ENCODE data around the gene CACNA1C. TPM values are rescaled to one million over a fixed set of nuclear protein-coding genes. Genes with fewer than 3 reads are reported as not detected.

The CACNA1C gene
- total RNA-seq, 1 donor from 2014 or later: 0.42 TPM

DNA sequence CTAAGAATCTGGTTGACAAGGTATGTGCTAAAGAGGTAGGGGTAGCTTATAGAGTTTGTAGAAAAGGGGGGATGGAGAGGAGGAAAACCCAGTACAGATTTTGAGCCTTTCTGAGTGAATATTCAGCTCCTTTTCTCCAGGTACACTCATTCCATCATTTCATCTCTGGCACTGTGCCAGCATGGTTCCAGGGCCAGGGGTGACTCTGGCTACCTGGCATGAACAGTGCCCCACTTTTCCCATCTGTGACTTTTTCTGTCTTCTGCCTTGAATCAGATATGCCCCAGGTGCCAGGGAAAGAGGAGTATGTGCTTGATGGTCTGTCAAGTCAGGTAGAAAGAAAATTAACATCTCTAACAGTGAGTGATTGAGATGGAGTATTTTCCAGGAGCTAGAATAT, 175.7 kb downstream of the CACNA1C start:
- intact Hi-C loops (cut with micrococcal nuclease): no loop called here

DNA sequence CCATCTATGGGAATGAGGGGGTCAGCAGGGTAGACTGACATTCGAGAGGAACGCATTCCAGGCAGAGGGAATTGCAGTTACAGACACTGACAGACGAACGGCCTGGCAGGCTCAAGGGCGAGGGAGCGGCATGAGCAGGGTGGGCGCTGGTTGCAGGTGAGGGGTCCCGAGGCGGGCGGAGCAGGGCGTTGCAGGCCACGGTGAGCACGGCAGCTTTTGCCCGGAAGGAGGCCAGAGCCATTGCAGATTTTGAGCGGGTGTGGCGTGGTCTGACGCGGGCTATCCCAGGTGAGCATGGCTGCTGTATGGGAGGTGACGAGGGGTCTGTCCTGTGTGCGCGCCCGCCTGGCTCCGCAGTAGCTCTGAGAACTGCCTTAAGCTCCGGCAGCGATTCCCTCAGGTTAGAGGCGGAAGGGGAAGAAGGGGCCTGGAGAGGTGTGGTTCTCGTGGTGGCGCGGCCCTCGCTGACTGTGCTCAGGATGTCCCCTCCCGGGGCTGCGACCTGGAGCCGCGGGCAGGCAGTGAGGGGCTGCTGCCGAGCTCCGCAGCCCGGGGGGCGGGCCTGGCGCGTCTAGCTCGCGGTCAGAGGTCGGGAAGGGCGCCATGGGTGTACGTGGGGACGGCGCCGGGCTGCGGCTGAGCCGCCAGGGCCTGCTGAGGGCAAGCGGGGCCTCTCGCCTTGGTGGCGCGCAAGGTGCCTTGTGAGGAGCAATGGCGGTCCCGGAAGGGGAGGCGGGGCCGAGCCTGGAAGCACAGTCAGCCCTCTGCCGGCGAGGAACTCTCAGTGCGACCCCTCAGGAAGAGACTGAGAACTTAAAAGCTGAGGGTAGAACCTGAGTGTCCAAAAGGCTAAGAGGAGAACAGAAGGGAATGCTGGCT, 177.1 kb downstream of the CACNA1C start:
- intact Hi-C loops (cut with micrococcal nuclease): no loop called here

DNA sequence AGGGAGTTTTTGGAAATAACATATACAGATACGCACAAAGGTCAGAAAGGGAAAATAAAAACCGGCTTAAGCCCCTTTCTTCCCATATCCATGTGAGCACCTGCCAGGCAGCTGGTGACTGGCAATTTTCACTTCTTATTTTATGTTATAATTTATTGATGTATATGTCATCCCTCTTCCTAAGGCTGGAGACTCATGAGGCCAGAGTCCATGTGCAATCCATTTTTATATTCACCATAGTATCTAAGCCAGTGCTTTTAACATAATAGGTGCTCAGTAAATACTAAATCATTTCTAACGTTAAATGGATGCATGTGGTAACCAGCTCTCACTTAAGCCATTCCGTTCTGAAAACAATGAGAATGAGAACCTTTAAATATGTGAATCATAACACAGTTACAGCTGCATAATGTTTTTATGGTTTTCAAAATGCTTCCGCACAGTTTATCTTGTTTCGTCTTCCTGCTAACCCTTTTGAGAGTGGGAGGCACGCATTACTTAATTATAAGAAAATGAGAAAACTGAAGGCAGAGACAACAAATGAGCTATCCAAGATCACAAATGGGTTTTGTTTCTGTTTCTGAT, 178.3 kb downstream of the CACNA1C start:
- intact Hi-C loops (cut with micrococcal nuclease): no loop called here

DNA sequence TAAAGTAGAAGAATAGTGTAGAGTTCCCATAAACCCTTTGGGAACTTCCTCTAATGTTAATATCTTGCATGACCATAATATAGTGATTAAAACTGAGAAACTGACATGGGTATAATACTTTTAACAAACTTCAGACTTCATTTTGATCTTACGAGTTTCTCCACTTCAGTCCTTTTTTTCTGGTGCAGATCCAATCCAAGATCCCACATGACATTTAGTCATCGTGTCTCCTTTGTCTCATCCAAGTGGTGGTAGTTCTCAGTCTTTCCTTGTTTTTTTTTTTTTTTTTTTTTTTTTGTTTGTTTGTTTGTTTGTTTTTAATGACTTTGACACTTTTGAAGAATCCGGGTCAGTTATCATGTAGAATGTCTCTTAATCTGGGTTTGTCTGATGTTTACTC, 179.2 kb downstream of the CACNA1C start:
- intact Hi-C loops (cut with micrococcal nuclease): no loop called here

DNA sequence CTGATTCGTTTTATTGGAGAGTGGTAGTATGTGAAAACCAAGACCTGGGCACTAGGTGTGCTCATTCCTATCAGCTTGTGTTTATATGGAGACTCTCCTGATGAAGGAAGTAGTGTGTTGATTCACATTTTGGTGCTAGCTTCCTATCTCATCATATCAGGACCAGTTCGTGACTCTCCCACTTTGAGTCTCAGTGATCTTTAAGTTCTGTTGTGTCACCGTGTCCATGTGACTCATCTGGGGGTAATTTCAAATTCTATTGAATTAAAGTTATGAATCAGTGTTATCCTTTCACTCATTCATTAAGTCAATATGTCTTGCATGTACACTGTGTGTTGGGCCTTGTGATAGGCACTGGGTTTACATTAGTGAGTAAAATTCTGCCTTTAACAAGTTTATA, 180.2 kb downstream of the CACNA1C start:
- intact Hi-C loops (cut with micrococcal nuclease): no loop called here

DNA sequence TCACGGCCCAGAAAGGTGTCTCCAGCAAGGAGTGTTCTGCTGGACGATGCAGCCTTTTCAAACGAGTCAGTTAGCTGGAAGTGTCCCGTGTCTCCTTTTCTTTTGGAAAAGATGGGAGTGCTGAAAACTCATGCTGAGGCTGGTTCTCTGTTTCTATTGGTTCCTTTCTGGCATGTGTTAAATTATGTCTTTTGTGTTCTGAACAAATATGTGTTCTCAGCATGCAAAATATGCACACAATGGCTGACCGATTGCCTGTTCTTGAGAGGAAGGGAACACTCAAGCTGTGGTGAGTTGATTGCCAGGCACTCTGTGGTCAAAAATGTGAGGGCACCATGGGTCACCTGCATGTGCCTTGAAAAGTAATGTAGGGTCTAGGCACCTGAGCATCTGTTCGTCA, 181.3 kb downstream of the CACNA1C start:
- intact Hi-C loops (cut with micrococcal nuclease): no loop called here

DNA sequence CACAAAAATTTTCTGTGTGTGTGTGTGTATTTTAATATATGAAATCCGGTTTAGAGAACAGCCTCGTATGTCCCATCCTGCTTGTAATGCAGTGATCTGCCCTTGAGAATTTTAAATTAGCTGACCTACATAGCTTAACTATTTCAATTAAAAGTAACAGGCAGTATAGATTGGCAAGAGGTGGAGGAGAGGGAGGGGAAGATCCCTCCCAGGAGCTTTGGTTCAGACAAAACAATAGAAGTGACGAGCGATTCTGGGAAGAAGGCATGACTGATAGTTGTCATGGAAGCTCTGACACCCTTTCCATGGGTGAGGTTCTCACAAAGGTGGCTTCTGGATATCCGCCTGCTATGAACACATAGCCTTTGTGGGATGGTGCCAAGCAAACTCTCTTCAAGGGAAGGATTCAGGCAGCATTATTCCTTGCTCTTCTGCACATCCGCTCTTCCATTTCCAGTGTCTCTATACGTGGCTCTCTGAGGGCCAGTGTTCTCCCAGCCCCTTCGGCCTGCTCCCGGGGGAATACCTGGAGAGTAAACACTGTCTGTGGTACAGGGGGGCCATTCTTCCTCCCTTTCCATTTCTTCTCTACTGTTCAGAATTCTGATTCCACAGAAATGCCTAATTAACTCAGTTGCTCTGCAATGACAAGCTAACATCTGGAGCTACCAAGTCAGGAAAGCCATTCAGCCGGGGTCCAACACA, 182.0 kb downstream of the CACNA1C start:
- intact Hi-C loops (cut with micrococcal nuclease): no loop called here

DNA sequence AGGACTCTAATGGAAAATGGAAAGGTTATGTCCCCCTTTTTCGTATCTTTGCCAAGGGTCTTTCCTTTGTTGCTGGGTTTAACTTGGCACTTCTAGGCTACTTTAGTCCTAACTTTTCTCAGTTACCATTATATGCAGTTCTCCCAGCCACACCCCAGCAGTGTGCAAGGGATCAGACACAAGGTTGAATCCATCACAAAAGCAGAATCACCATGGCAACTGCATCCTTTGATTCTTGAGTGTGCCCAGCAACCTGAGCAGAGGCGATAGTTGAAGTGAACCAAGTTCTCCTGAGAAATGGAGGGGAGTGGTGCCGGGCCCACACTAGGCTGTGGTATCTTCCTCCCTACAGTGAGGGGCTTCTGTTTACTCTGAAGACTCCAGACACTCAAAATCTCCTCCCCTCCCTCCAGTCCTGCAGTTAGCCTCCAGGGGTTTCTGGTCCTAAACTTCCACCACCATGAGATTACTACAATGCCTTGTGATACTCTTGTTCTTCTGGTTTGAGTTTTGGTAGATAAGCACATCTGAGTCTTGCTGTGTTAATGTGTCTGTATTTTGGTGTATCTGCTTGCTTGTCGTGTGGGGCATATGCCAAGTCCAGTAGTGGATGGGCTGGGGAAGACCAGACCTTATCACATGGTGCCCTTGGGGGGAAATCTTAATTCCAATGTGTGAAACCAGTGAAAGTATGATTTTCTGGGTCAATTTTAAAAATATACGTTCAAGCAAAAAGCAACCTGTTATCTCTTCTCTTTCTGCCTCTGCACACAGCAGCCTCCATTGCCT, 183.9 kb downstream of the CACNA1C start:
- intact Hi-C loops (cut with micrococcal nuclease): no loop called here

DNA sequence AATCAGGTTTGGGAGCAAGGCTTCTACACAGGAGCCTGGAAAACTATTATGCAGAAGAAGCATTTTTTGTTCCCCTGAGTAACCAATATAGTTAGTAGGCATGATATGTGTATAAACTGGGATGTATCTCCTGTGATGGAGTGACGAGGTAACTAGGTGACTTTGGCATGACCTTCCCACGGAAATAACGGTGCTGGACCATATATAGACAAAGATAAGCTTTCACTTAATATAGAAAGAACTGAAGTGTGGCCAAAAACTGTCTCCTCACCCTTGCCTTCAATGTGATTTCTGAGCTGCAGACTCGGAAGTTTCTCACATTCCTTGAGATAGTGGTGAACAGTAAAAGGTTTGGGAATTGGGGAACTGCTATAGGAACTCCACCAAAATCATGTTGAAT, 185.3 kb downstream of the CACNA1C start:
- intact Hi-C loops (cut with micrococcal nuclease): no loop called here

DNA sequence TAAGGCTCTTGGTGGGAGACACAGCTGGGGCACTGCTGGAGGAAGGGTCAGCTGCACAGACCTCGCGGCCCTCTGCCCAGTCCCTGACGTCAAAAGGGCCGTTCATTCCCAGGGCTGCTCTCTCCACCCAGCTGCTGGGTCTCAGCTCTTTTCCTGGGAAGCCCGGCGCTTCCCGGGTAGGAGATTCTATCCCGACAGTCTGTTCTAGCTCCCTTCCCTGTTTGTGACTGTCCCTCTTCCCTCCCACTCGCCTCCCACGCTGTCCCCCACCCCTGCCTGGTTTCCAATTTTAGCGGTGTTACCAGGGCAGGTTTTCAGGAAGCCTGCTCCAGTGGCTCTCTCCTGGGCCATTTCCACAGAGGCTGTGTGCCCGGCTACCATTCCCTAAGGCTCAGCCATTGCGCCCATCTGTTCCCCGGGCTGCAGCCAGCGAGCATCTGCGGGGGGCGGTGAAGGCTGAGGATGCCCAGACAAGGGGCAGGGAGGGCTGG, 186.6 kb downstream of the CACNA1C start:
- intact Hi-C loops (cut with micrococcal nuclease): no loop called here

DNA sequence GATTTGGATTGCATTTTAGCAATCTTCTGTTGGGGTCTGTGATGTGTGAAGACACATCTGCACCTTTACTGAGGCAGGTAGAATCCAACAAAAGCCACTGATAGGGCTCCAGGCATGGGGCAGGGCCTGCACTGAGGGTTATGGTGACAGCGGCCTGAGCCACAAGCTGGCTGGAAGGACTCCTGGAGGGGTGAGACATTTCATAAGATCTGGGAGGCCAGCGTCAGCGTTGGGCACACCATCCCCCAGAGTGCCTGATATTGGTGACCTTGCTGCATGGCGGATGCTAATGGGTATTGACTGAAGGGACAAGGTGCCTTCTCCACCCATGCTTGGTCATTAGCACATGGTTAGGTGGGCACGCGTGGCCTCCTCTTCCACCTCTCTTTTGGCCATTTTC, 187.6 kb downstream of the CACNA1C start:
- intact Hi-C loops (cut with micrococcal nuclease): no loop called here

DNA sequence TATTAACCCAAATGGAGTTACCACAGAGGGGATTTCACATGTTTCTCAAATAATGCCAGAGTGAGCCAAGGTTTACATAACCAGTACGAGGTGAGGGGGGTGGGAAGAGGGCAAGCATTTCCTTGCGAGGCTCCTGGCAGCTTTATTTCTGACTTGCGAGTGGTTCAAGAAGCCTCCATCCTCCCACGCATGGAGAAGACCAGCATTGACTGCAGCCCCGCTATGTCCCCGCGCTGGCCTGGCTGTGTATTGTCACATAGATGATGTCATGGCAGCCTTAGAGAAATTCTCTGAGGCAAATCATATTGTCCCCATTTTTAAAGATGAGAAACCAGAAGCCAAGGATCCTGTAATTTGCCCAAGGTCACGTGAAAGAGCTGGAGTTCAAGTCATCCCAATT, 188.2 kb downstream of the CACNA1C start:
- intact Hi-C loops (cut with micrococcal nuclease): no loop called here

DNA sequence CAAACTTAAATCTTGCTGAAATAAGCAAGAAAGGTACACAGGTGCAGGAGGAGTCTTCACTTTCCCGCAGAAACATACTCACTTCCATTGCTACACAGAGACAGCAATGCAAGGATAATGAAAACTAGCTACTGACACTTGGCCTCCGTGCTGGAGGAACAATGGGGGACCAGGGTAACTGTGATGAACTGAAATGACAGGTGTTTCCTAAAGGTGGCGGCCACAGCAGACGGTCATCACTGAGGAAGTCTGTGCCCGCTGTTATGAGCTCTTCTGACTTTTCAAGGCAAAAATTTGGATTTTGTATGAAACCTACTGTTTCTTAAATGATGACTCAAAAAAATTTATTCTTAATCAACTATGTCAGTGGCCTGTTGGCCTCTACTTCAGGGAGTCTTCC, 189.4 kb downstream of the CACNA1C start:
- intact Hi-C loops (cut with micrococcal nuclease): no loop called here

DNA sequence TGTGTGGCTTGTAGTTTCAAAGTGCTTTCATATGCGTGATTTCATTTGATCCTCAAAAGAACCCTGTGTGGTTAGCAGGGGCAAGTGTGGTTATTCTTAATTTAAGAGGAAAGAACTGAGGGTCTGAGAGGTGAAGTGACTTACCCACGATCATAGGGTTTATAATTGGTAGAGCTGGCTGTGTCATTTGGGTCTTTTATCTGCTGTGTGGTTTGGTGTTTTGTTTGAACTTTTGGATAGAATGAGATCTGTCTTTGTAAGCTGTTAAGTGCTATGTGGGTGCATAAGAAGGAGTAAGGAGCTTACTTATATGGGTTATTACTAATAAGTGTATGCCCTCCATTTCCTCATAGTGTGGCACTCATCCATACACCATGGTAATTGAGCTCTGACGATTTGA, 190.0 kb downstream of the CACNA1C start:
- intact Hi-C loops (cut with micrococcal nuclease): no loop called here

DNA sequence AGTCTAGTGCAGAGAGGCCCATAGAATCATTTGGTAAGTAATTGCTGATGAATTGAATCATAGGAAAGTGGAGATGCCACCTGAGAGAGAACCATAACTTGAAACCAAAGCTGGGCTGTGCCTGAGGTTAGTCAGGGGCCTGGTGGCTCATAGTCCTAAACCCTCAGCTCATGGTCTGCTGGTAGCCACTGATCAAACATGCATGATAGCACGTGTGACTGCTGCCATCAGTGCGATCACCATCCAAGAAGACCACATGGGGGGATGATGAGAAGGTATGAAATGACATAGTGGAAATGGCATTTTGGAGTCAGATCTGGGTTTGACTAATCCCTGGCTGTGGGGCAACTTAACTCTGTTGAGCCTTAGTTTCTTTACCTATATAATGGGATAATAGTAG, 190.5 kb downstream of the CACNA1C start:
- intact Hi-C loops (cut with micrococcal nuclease): no loop called here

DNA sequence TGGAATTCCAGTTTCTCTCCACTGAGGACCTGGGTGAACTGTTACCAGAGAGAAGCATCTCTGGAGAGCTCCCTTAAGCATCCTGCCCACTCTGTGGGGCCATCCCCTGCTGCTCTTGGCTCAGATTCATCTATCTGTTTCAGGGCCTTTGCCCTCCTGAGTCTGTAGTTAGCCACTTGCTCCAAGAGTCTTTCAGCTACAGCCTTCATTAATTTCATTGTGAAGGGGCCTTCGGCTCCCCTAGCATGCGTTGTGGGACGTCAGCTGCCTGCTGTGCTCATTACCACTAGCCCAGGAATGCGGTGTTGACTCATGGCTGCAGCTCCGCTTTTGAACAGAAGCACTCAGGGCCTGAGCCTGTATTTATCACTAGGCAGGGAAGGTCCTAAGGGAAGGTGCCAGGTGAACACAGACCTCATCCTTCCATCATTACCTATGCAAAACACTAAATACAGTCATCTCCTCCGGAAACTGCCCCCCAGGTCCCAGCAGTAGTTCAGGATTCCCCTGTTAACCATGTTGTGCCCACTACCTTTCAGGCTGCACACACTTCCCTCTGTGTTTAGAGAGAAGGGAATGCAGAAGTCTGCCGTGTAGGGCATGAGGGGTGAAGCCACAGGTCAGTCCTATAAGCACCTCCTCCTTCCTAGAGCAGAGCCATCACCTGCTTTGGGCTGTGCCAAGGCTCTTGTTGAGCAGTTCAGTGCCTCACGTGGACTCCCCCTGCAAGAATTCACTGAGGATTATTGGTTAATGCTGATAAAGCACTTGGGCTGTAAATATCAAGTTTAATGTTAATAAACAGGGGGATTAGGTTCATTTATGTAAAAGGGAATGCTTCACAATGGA, 191.4 kb downstream of the CACNA1C start:
- intact Hi-C loops (cut with micrococcal nuclease): no loop called here

DNA sequence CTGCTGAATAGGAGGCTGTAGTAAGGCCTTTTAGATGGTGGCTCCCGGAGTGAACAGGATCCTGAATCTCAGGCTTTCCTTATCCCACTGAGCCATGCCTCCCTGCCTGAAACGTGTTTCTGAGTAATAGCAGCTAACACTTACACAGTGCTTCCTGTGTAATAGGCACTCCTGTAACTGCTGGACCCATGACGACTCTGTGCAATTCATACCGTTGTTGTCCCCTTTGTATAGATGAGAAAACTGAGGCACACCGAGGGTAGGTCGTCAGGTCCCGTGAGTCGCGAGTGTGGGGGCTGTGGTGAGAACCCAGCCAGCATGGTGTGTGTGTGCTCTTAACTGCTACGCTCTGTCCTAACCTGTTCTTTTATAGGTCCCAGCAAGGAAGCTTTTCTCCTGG, 193.6 kb downstream of the CACNA1C start:
- intact Hi-C loops (cut with micrococcal nuclease): no loop called here

DNA sequence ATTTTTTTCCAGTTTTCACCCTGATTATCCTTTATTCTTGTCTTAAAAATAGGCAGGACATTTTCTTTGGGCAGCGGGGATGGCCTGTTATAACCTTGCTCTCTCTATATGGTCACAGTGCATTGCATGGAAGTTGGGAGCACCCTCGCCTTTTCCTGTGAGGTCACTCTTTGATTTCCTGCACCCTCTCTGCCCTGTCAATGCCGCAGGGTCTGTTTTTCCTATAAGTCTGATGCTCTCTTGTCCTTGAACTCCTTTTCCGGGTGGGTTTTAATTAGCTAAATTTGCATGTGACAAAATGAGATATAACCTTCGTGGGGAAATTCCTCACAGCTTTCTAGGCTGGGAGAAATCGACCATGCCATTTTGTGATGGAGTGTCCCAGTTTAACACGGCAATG, 194.3 kb downstream of the CACNA1C start:
- intact Hi-C loops (cut with micrococcal nuclease): no loop called here

DNA sequence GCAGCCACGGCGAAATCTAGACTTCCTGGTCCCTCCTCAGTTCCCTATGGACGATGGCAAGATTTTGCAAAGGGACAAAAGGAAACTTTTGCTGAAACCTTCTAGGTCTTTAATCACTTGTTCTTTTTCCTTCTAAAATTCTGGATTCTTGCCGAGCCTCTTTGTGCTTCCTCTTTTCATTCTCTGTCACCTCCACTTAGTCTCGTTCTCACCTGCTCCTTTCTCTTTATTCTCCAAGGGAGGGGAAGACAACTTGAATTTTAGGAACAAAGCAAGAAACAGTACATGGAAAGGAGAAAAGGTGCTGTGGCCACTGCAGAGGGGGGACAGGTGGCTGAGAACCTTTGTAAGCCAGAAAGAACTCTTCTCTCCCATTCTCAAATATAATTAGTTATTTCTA, 194.8 kb downstream of the CACNA1C start:
- intact Hi-C loops (cut with micrococcal nuclease): no loop called here

DNA sequence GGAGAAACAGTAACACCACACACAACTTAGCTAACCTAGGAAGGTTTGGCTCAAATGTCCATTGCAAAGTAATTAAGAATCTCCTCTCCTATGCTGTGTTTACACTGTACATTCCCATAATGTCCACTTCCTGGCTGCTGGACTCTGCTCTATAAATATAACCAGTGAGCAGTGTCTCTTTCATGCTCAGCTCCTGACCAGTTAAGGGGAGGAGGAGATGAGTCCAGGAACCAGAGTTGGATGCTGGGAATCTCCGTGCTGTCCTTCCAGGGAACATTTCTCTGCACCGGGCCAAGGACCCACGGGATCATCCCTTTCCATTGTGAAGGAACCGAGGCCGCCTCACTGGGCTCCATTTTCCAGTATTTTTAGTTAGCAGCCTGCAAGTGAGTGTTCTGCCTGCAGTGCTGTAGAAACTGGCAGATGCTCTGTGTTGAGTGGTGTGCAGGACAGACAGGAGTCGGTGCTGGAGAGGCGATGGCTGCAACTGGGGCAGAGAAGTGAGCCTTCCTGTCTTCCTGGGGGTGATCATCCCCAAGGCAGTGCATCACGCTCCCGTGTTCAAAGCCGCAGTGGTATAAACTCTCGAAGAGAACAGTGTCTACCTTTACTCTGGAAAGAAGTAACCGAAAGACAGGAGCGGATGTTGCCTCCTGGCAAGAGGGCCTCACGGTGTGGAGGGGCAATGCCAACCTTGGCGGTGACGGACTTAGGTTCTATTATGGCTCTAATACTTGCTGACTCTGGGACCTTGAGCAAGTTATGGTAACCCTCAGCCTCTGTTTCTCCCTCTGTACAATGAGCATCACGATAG, 195.5 kb downstream of the CACNA1C start:
- intact Hi-C loops (cut with micrococcal nuclease): no loop called here
